GM18517 (cell line): ENCODE data around the gene ARHGEF39.
"Not testable (repeated sequence)": the region's sequence is repeated elsewhere in the genome, so short reads cannot be mapped to it uniquely, and the experiment has no call there.

Source experiments
- ATAC-seq: cut with Tn5 transposase; IDR thresholded peaks from one replicate; pipeline ENCODE4 v1.9.1; 2021; ENCODE audit warnings: mild to moderate bottlenecking, moderate library complexity; ENCODE audit not compliant: unreplicated experiment

The ARHGEF39 gene

DNA sequence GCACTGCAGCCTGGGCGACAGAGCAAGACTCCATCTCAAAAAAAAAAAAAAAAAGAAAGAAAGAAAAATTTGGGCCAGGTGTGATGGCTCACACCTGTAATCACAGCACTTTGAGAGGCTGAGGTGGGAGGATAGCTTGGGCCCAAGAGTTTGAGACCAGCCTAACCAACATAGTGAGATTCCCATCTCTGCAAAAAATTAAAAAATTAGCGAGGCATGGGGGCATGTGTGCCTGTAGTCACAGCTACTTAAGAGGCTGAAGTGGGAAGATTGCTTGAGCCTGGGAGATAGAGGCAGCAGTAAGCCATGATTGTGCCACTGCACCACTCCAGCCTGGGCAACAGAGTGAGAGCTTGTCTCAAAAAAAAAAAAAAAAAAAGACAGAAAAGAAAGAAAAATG is 11.4 kb downstream of the ARHGEF39 start:
- no peak for ATAC-seq

DNA sequence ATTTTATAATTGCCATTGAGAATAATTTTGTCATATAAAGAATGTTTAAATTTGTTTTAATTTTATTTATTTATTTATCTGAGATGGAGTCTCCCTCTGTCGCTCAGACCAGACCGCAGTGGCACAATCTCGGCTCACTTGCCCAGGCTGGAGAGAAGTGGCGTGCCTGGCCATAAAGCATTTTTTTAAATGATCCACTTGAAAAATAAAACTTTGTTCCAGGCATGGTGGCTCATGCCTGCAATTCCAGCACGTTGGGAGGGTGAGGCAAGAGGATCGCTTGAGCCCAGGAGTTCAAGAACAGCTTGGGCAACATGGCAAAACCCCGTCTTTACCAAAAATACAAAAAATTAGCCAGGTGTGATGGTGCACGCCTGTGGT is 12.2 kb downstream of the ARHGEF39 start:
- no peak for ATAC-seq

DNA sequence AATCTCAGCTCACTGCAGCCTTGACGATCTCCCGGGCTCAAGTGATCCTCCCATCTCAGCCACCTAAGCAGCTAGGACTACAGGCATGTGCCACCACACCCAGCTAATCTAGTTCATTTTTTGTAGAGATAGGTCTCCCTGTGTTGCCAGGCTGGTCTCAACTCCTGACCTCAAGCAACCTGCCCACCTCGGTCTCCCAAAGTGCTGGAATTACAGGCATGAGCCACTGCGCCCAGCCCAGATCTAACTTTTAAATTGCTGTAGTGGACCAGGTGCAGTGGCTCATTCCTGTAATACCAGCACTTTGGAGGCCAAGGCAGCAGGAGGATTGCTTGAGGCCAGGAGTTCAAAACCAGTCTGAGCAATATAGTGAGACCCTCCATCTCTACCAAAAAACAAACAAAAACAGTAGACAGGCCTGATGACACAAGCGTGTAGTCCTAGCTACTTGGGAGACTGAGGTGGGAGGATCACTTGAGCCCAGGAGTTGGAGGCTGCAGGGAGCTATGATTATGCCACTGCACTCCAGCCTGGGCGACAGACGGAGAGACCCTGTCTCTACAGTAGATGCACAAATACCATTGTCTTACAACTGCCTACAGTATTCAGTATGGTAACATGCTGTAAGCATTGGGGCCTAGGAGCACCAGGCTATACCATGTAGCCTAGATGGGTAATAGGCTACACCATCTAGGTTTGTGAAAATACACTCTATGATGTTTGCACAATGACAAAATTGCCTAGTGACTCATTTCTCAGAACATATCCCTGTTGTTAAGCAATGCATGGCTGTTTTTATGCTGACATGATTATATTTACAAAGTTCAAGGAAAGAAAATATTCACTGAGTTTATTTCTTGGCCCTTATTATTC is 12.8 kb downstream of the ARHGEF39 start:
- ATAC-seq = no peak

DNA sequence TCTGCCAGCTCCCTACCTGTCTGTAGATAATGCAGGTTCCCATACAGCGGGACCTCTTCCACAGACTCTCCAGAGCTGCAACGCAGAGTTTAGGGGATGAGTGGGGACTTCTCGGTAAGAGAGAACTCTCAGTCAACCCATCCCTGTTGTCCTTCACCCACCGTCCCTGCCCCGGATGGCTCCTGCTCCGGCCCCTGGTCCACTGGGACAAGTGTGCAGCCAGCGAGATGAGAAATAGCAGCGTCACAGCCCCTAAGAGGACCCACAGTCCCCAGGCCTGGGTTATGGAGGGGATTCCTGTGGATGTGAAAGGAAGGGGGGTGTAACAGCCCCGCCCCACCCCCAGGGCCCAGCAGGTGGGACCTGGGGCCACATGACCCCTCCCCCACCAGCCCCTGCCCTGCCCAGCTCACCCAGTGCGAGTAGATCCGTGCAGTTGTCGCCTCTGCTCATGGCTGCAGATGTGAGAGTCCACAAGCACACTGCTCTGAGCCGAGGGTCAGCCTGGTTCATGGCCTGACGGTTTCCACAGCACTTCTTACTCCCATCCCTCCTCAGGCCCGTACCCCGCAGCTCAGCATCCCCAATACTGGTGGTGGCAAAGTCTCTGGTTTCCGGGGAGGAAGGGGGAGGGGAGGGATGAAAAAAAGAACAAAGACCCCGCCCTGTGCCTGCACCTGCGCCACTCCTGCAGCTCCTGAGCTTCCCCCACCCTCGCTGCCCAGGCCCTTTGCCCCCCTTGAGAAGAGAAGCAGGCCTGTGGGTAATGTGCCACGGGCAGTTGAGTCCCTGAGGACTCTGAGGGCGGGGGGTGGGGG is 14.4 kb downstream of the ARHGEF39 start, which contains the start of gene SIT1:
Gene SIT1 (minus strand): TSS at position 591 of the 818 bp plus-strand sequence. CDS start 78 bp downstream, at position 513.
- ATAC-seq = no peak

DNA sequence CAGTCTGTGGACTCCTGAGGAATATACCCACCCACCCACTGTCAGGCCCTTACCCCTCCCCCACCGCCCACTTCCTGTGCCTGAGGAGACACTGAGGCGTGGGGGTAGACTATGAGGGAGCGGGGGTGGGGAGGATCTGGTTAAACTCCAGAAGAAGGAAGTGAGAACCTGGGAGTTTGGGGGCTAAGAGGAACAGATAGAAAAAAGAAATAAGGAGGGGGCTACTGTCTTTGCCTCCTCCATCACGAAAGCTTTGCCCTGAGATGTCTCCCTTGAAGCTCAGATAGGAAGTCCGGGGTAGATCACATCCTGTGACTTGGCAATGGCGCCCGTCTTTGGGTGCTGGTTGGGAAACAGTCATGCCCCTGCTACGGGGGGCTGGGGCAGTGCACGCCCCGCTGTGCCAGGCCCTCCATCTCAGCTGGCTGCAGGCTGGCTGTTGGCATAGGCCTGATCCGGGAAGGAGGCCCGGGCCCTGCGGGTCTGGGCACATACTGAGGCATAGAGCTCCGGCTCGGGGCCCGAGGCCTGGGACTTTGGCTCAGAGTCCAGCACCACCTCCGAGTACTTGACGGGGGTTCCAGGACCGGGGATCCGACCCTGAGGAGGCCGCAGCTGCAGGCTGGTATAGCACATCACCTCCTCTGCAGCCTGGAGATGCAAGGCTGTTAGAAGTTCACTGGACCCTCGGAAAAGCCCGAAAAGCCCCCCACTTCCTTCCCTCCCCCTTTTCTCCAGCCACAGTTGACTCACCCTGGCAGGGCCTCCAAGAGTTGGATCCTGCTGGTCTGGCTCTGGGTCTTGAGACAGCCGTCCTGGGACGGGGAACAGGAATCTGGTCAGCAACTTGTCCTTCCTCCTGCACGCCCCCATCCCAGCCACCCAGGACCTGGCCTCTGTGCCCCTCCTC is 15.3 kb downstream of the ARHGEF39 start:
- no peak for ATAC-seq

DNA sequence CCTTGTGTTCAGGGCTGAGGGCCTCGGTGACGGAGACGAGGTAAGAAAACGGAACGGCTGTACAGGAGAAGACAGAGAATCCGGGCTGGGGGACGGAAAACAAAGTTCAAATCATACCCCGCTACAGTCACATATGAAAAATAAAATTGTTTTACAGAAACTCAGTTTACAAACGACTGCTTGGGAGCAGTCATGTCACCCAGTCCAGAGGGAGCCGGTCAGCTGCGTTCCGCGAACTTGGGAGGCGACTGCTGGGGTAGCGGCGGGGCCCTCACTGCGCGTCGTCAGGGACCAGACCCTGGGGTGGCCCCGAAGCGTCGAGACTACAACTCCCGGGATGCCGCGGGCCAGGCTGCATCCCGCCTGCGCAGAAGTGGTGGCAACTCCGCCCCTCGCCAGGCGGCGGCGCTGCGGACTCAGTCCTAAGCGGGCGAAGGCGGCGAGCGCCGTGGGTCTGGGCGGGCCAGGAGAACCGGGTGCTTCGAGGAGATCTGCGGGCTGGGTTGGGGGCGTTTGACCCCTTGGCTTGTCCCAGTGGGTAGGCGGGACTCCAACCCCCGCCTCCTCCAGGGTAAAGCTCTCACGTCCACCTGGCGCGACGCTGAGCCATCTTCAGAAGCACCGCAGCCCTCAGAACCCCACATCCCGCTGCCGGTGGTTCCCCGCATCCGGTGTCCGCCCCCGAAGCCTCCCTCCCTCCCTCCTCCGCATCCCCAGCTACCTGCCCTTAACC is 18.3 kb downstream of the ARHGEF39 start:
- ATAC-seq = peak; percentile 85

DNA sequence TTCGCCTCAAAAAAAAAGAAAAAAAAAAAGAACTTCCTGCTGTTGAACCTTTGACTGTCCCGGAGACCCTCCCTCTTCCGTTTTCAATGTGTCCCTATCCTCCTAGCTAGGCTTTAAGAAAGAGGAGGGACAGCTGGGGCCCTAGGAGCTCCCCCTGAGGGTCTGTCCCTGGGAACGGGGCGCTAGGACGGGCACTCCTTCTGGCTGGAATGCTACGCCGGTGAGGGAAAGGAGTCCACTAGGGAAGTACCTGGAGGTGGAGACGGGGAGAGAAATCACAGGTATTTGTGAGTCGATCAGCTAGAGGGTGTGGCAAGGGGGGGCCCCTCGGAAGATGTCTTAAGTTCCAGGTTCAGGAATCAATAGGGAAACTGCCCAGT is 18.9 kb downstream of the ARHGEF39 start:
- no peak for ATAC-seq

DNA sequence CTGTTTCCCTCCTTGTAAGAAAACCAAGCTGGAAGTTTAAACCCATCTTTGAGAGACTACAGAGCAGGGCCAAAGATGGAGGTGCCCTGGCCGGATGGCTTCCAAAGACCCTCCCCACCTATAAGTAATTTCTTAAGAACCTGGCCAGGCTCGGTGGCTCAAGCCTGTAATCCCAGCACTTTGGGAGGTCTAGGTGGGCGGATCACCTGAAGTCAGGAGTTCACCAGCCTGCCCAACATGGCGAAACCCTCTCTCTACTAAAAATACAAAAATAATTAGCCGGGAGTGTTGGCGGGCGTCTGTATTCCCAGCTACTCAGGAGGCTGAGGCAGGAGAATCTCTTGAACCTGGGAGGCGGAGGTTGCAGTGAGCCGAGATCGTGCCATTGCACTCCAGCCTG is 19.3 kb downstream of the ARHGEF39 start:
- not testable (repeated sequence) for ATAC-seq

DNA sequence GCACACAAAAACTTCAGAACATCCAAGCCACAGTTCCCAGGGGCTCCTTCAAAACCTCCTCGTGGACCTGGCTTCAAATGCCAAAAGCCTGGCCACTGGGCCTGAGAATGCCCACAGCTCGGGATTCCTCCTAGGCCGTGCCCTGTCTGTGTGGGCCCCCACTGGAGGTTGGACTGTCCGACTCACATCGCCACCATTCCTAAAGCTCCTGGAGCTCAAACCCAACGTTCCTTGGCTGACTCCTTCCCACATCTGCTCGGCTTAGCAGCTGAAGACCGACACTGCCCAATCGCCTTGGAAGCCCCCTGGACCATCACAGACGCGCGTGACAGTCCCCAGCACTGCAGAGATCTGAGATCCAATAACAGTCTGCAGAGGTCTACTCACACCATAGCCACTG is 21.9 kb downstream of the ARHGEF39 start:
- no peak for ATAC-seq

DNA sequence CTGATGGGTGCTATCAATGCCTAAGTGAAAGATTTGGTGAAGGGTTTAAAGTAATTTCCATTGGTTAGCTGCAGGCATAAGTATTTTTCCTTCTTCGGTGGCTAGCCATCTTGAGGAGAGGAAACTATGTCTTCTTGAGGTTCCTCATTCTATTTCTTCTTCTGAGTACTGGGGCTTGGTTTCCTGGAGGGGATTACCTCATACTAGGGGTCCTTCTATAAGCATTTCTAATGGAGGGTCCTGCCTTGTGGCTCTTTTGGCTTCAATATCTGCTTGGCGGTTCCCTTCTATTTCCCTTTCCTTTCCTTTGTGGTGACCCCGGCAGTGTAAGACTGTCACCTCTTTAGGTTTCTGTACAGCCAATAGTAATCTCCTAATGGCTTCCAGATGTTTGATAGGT is 23.5 kb downstream of the ARHGEF39 start:
- not testable (repeated sequence) for ATAC-seq

DNA sequence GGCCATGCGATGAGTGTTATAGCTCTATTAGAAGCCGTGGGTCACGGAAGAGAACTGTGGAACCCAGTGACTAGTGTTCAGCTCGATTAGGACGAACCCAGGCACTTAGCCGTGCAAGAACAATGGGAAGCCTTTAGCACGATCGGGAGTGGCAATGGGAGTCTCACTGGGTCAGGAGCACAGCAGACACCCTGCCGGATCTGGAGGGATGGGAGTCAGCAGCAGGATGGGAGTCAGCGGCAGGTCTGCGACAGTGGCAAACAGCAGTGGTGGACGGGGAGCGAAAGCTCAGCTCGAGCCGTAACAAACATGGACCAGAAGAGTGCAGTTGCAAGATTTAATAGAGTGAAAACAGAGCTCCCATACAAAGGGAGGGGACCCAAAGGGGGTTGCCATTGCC is 24.6 kb downstream of the ARHGEF39 start:
- not testable (repeated sequence) for ATAC-seq

DNA sequence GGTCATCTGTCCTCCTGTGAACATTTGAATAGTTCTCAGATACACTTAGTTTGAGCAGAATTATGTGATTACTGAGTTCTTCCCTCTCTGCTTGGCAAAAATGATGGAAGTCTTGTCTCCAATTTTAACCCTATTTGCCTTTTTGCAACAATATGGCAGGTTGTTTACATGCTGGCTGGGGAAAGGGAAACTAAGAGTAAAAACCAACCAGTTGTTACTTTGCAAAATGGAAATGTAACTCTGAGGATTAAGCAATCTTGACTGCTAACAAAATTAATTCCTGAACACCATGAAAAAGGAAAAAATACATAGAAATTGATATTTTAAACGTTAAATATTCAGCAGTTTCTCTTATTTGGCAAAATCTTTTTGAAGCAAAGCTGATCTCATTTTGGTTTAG is 25.4 kb downstream of the ARHGEF39 start:
- no peak for ATAC-seq

DNA sequence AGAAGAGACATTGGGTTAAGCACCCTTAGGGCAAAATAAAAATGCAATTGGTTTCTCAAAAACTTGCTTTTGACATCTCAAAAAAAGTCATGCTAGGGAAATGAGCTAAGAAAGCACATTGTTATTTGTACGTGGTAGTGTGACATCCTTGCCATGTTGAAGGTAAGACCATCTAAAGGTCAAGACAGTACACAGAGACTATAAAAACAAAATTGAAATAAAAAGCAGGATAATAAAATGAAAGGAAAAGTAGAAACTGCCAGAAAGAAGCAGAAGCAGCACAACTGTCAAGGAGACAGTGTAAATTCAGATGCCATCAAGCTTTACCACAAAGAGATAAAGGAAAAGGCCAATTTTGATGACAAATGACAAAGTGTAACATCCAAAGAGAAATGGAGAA is 25.8 kb downstream of the ARHGEF39 start:
- ATAC-seq = not testable (repeated sequence)

DNA sequence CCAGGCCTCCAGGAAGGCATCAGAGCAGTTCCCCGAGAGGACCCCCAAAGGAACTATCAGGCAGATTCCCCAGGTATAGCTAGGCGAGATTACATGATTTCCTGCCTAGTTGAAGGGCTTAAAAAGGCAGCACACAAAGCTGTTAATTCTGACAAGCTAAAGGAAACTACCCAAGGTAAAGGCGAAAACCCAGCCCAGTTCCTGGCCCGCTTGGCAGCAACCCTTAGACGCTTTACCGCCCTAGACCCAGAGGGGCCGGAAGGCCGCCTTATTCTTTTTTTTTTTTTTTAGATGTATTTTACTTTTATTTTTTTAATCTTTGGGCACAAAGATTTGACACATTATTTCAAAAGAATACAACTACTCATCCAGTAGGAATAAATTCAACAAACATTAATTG is 26.2 kb downstream of the ARHGEF39 start:
- not testable (repeated sequence) for ATAC-seq

DNA sequence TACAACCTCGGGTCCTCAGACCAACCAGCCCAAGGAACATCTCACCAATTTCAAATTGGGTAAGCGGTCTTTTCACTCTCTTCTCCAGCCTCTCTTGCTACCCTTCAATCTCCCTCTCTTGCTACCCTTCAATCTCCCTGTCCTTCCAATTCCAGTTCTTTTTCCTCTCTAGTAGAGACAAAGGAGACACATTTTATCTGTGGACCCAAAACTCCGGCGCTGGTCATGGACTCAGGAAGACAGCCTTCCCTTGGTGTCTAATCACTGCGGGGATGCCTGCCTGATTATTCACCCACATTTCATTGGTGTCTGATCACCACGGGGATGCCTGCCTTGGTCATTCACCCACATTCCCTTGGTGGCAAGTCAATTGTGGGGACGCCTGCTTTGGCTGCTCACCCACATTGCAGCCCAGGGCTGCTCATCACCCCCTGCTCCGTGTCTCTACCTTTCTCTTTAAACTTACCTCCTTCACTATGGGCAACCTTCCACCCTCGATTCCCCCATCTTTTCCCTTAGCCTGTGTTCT is 27.5 kb downstream of the ARHGEF39 start:
- ATAC-seq = not testable (repeated sequence)

DNA sequence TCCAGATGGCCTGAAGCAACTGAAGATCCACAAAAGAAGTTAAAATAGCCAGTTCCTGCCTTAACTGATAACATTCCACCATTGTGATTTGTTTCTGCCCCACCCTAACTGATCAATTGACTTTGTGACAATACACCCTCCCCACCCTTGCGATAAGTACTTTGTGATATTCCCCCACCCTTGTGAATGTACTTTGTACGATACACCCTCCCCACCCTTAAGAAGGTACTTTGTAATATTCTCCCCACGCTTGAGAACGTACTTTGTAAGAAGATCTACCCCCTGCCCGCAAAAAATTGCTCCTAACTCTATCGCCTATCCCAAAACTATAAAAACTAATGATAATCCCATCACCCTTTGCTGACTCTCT is 28.1 kb downstream of the ARHGEF39 start:
- not testable (repeated sequence) for ATAC-seq

DNA sequence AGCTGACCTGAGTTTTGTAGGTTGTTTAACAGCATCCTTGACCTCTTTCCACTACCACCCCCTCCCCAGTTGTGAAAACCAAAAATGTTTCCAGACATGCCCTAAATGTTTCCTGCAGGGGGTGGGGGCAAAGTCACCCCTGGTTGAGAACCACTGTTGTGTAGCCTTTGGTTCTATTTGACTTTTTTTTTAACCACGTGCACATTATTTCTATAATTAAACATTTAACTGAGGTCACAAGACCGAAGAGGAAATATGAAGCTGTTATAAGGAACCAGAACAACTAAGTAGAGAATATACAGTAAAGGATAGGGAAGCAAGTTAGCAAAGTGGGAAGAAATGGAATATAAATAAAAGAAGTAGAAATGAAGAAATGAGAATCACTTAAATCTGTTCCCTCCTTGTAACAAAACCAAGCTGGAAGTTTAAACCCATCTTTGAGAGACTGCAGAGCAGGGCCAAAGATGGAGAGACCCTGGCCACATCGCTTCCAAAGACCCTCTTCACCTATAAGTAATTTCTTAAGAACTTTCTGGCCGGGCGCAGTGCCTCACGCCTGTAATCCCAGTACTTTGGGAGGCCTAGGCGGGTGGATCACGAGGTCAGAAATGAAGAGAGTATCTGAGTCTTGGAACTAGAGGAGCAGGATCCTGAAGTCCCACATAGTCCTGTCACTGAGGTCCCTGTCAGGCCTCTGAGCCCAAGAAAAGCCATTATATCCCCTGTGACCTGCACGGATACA is 28.7 kb downstream of the ARHGEF39 start:
- no peak for ATAC-seq

DNA sequence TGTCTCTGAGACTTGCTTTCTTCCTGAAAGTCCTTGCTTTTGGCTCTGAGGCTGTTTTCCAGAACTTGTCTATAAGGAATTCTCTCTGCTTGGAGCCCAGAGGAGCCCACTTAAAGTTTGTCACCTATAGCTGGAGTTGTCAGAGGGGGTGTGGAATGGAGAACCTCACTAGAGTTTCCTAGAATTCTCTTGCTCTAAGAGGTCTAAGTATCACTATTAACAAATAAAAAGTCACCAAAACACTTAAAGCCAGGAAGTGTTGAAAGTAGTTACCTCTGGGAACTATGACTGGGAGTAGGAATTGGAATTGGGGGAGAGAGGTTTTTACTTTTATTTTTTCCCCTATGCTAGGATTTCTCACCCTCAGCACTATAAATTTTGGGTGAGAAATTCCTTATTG is 29.3 kb downstream of the ARHGEF39 start:
- ATAC-seq = no peak

DNA sequence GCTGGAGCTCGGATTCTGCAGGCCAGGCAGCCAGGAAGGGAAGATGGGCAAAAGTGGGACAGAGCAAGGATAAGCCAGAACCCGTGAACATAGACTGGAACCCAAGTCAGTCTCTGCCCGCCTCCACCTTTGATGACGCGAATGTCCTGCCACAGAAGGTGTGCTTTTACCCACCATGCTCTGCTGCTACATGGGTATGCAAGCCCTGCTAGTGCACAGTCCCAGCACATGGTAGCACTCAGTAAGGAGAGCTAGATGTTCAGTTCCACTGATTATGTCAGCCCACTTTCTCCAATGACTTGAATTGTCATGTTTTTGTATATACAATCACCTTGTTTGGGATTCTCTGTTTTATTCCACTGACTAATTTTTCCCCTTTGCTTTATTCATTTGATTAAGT is 35.4 kb downstream of the ARHGEF39 start:
- ATAC-seq = no peak
